ENCODE measurements around the gene MTARC2. TPM values are rescaled to one million over a fixed set of nuclear protein-coding genes. Genes with fewer than 3 reads are reported as not detected.

Gene MTARC2
- polyA plus RNA-seq, 1 of the 3 experiments (the other 2 are of a cell fraction), result 6.1 TPM

- no peak overlapping the region for H3K4me3 ChIP-seq (ENCODE audit: low read depth in 2 of 2, low read length in 1 of 2)
- ChIA-PET CTCF (interaction anchor here (1.1 to 2.5 kb wide), 3 partner anchors 10 to 46 kb away, joined by 3 to 12 read pairs (median 5); no protein-coding TSS in a partner anchor), POLR2A (no interaction called here)
- no peaks in the 10 kb centered on the region for H3K9me2 ChIP-seq
- H2AFZ ChIP-seq (ENCODE audit: low read depth), result no peak overlapping the region
- no peak overlapping the region for H3K9ac ChIP-seq
- H4K20me1 ChIP-seq (ENCODE audit: insufficient read depth), result no peaks in the 10 kb centered on the region
- H3F3A ChIP-seq (replicated peaks; ENCODE audit: insufficient read depth), result no peaks in the 10 kb centered on the region
- H3K4me2 ChIP-seq, result no peak overlapping the region
- TF ChIP-seq RXRA (IDR thresholded peaks at IDR 0.05; ENCODE audit: borderline replicate concordance, low read depth) (no peak), USF1 (IDR thresholded peaks at IDR 0.05; ENCODE audit: borderline replicate concordance, low read depth) (no peak), JUND (IDR thresholded peaks at IDR 0.05) (no peak), REST (IDR thresholded peaks at IDR 0.05; ENCODE audit: low read depth, low read length) (no peak), GATA2 (CRISPR knock-in tag; IDR thresholded peaks at IDR 0.05) (no peak), MEF2A (IDR thresholded peaks at IDR 0.05; ENCODE audit: borderline replicate concordance, low read depth) (no peak), POLR2AphosphoS5 (IDR thresholded peaks at IDR 0.05; ENCODE audit: low read depth, low read length) (no peak), RCOR1 (IDR thresholded peaks at IDR 0.05; ENCODE audit: low read length) (no peak), ZBTB33 (IDR thresholded peaks at IDR 0.05; ENCODE audit: borderline replicate concordance, low read depth) (no peak)
- no peaks in the 10 kb centered on the region for H3K27me3 ChIP-seq (ENCODE audit: insufficient read depth)
- peaks cover 0 to 23% of the 10 kb centered on the region in 2 experiments for H3K36me3 ChIP-seq (replicated peaks in 1 of 2; ENCODE audit: control insufficient read depth in 1 of 2, insufficient read depth in 2 of 2, low read length in 1 of 2)
- no peak for DNase-seq
- no peaks in the 10 kb centered on the region for H3K9me3 ChIP-seq
- H3K4me1 ChIP-seq (ENCODE audit: control insufficient read depth in 1 of 2, insufficient read depth in 2 of 2, low read depth in 1 of 2, low read length in 1 of 2), result no peaks in the 10 kb centered on the region
- H3K79me2 ChIP-seq (ENCODE audit: insufficient read depth), result no peaks in the 10 kb centered on the region
- WGBS (ENCODE audit: low lambda C conversion rate), result 87% methylated on average over 6 of the region's 6 CpGs
- no peak overlapping the region for H3K27ac ChIP-seq (ENCODE audit: low read depth in 2 of 2, low read length in 1 of 2)
Observed at GRCh38 chr1:220800262-220800661, 52.1 kb downstream of the MTARC2 start.
